Immature natural killer cell (primary cell): Measurements from ENCODE around the gene UBE3B. TPM values are rescaled to one million over a fixed set of nuclear protein-coding genes. Genes with fewer than 3 reads are reported as not detected.
"Not testable (repeated sequence)": the region's sequence is repeated elsewhere in the genome, so short reads cannot be mapped to it uniquely, and the experiment has no call there.

Source experiments
- DNase-seq, 3 donors: peaks; one replicate each; pipeline ENCODE4 v3.0.0; 2022; ENCODE audit warnings: mixed read lengths in 1 of 3
- H3K27ac Mint-ChIP-seq, 6 donors: one replicate each; pipeline ENCODE4 v1.8.0; 2020; ENCODE audit warnings: mixed read lengths in 6 of 6, mild to moderate bottlenecking in 5 of 6, inconsistent platforms in 4 of 6, moderate library complexity in 3 of 6
- H3K27me3 Mint-ChIP-seq, 3 donors: one replicate each; pipeline ENCODE4 v1.8.0; 2020 to 2021; ENCODE audit warnings: low read depth in 3 of 3, mild to moderate bottlenecking in 3 of 3, mixed read lengths in 3 of 3, moderate library complexity in 3 of 3, inconsistent platforms in 1 of 3
- H3K36me3 Mint-ChIP-seq, 3 donors: one replicate each; pipeline ENCODE4 v1.8.0; 2020; ENCODE audit warnings: mixed read lengths in 3 of 3, inconsistent platforms in 2 of 3, mild to moderate bottlenecking in 2 of 3
- H3K4me1 Mint-ChIP-seq, 2 donors: one replicate each; pipeline ENCODE4 v1.8.0; 2020; ENCODE audit warnings: inconsistent platforms in 2 of 2, mild to moderate bottlenecking in 2 of 2, mixed read lengths in 2 of 2, moderate library complexity in 1 of 2
- H3K4me3 Mint-ChIP-seq, 5 donors: one replicate each; pipeline ENCODE4 v1.8.0; 2020; ENCODE audit warnings: mild to moderate bottlenecking in 5 of 5, mixed read lengths in 5 of 5, inconsistent platforms in 3 of 5, moderate library complexity in 3 of 5
- H3K9me3 Mint-ChIP-seq, 6 donors: one replicate each; pipeline ENCODE4 v1.8.0; 2020; ENCODE audit warnings: mild to moderate bottlenecking in 6 of 6, mixed read lengths in 6 of 6, inconsistent platforms in 4 of 6, moderate library complexity in 3 of 6
- polyA plus RNA-seq, 3 donors: library from polyadenylated mRNA; unstranded; fragments of 300-500 nt; fragmentation: Illumina TruSeq; gene quantifications; one replicate each; pipeline ENCODE4 v1.2.3, GENCODE V29; 2021

Gene UBE3B
- polyA plus RNA-seq = 10 to 100 TPM; 25.3 to 41.2 (median 34.2) TPM

GRCh38 chr12:109477185-109477962 is at the start of gene UBE3B, which contains the start of gene KCTD10:
TSS of gene UBE3B (plus strand) at chr12:109477634. CDS start at chr12:109483552, 5,918 bp downstream.
TSS of gene KCTD10 (minus strand) at chr12:109477300. CDS start at chr12:109477262, 38 bp downstream.
- H3K27ac Mint-ChIP-seq = peak within 1 kb of the TSS; percentile 93 to 100 (median 99)
- peak within 1 kb of the TSS; percentile 90 to 97 (median 94) for H3K4me3 Mint-ChIP-seq
- H3K27me3 Mint-ChIP-seq = peaks cover 8 to 12% (median 10%) of the 10 kb centered on the region in 3 donors
- H3K36me3 Mint-ChIP-seq = no peaks in the 10 kb centered on the region
- H3K9me3 Mint-ChIP-seq = no peaks in the 10 kb centered on the region
- H3K4me1 Mint-ChIP-seq = peaks cover 58 to 68% of the 10 kb centered on the region in 2 donors
- peak; percentile 88 to 91 (median 91) for DNase-seq

GRCh38 chr12:109428037-109428629 is 49.3 kb upstream of the UBE3B start:
- no peaks in the 10 kb centered on the region for H3K36me3 Mint-ChIP-seq
- H3K27ac Mint-ChIP-seq = peak overlapping the region in 1 of 6 donors; percentile 22
- peaks cover 8 to 10% of the 10 kb centered on the region in 2 donors for H3K4me1 Mint-ChIP-seq
- peaks cover 0 to 2% (median 0%) of the 10 kb centered on the region in 3 donors for H3K27me3 Mint-ChIP-seq
- H3K4me3 Mint-ChIP-seq = no peak overlapping the region
- H3K9me3 Mint-ChIP-seq = no peaks in the 10 kb centered on the region
- peak; percentile 75 to 79 (median 75) for DNase-seq

GRCh38 chr12:109428804-109429203 is 48.6 kb upstream of the UBE3B start:
- H3K4me3 Mint-ChIP-seq, H3K27ac Mint-ChIP-seq, H3K36me3 Mint-ChIP-seq, H3K27me3 Mint-ChIP-seq, DNase-seq, H3K9me3 Mint-ChIP-seq: not testable (repeated sequence)
- peaks cover 15 to 16% of the 10 kb centered on the region in 2 donors for H3K4me1 Mint-ChIP-seq

- Mint-ChIP-seq H3K4me1 (peaks cover 17 to 24% of the 10 kb centered on the region in 2 donors), H3K36me3 (no peaks in the 10 kb centered on the region), H3K4me3 (no peak overlapping the region), H3K27me3 (no peaks in the 10 kb centered on the region), H3K9me3 (no peaks in the 10 kb centered on the region), H3K27ac (no peak overlapping the region)
- DNase-seq = no peak
Observed at GRCh38 chr12:109430244-109430643, 47.2 kb upstream of the UBE3B start.

GRCh38 chr12:109432431-109432830 is 45.0 kb upstream of the UBE3B start:
- peak overlapping the region in 3 of 5 donors; percentile 52 to 69 (median 67) for H3K4me3 Mint-ChIP-seq
- H3K27me3 Mint-ChIP-seq = no peaks in the 10 kb centered on the region
- H3K36me3 Mint-ChIP-seq = no peaks in the 10 kb centered on the region
- no peaks in the 10 kb centered on the region for H3K9me3 Mint-ChIP-seq
- peaks cover 17 to 25% of the 10 kb centered on the region in 2 donors for H3K4me1 Mint-ChIP-seq
- DNase-seq = no peak
- peak overlapping the region in 5 of 6 donors; percentile 38 to 89 (median 70) for H3K27ac Mint-ChIP-seq

GRCh38 chr12:109432842-109433304 is 44.6 kb upstream of the UBE3B start:
- Mint-ChIP-seq H3K9me3 (no peaks in the 10 kb centered on the region), H3K27ac (peak overlapping the region; percentile 66 to 89 (median 78)), H3K4me1 (peaks cover 17 to 25% of the 10 kb centered on the region in 2 donors), H3K36me3 (no peaks in the 10 kb centered on the region), H3K4me3 (peak overlapping the region; percentile 28 to 69 (median 52)), H3K27me3 (no peaks in the 10 kb centered on the region)
- DNase-seq = peak; percentile 79 to 81 (median 81)

- Mint-ChIP-seq H3K4me3 (peak overlapping the region in 3 of 5 donors; percentile 8 to 67 (median 9)), H3K9me3 (no peaks in the 10 kb centered on the region), H3K36me3 (peaks cover 0 to 3% (median 0%) of the 10 kb centered on the region in 3 donors), H3K4me1 (peaks cover 14 to 25% of the 10 kb centered on the region in 2 donors), H3K27me3 (no peaks in the 10 kb centered on the region), H3K27ac (peak overlapping the region in 5 of 6 donors; percentile 70 to 89 (median 79))
- no peak for DNase-seq
Observed at GRCh38 chr12:109433618-109434017, 43.8 kb upstream of the UBE3B start.

- peaks cover 0 to 3% (median 0%) of the 10 kb centered on the region in 3 donors for H3K36me3 Mint-ChIP-seq
- no peaks in the 10 kb centered on the region for H3K27me3 Mint-ChIP-seq
- H3K9me3 Mint-ChIP-seq = no peaks in the 10 kb centered on the region
- peaks cover 14 to 25% of the 10 kb centered on the region in 2 donors for H3K4me1 Mint-ChIP-seq
- no peak for DNase-seq
- no peak overlapping the region for H3K4me3 Mint-ChIP-seq
- H3K27ac Mint-ChIP-seq = no peak overlapping the region
Observed at GRCh38 chr12:109434582-109434981, 42.9 kb upstream of the UBE3B start.

GRCh38 chr12:109435428-109436187 is 41.8 kb upstream of the UBE3B start:
- Mint-ChIP-seq H3K4me1 (peaks cover 14 to 25% of the 10 kb centered on the region in 2 donors), H3K27ac (no peak overlapping the region), H3K4me3 (no peak overlapping the region), H3K9me3 (no peaks in the 10 kb centered on the region), H3K27me3 (no peaks in the 10 kb centered on the region), H3K36me3 (peaks cover 0 to 3% (median 0%) of the 10 kb centered on the region in 3 donors)
- no peak for DNase-seq

- no peak for DNase-seq
- H3K27ac Mint-ChIP-seq = no peak overlapping the region
- H3K9me3 Mint-ChIP-seq = no peaks in the 10 kb centered on the region
- H3K4me3 Mint-ChIP-seq = no peak overlapping the region
- peaks cover 0 to 3% (median 0%) of the 10 kb centered on the region in 3 donors for H3K36me3 Mint-ChIP-seq
- H3K4me1 Mint-ChIP-seq = peaks cover 14 to 25% of the 10 kb centered on the region in 2 donors
- no peaks in the 10 kb centered on the region for H3K27me3 Mint-ChIP-seq
Observed at GRCh38 chr12:109436188-109436560, 41.3 kb upstream of the UBE3B start.

- H3K9me3 Mint-ChIP-seq = no peaks in the 10 kb centered on the region
- no peak for DNase-seq
- H3K36me3 Mint-ChIP-seq = peaks cover 0 to 5% (median 4%) of the 10 kb centered on the region in 3 donors
- H3K27ac Mint-ChIP-seq = peak overlapping the region in 1 of 6 donors; percentile 35
- H3K27me3 Mint-ChIP-seq = no peaks in the 10 kb centered on the region
- H3K4me1 Mint-ChIP-seq = peaks cover 9 to 24% of the 10 kb centered on the region in 2 donors
- no peak overlapping the region for H3K4me3 Mint-ChIP-seq
Observed at GRCh38 chr12:109439181-109439580, 38.3 kb upstream of the UBE3B start.

- Mint-ChIP-seq H3K4me1 (peaks cover 16 to 27% of the 10 kb centered on the region in 2 donors), H3K27ac (peak overlapping the region in 1 of 6 donors; percentile 20), H3K36me3 (peaks cover 4 to 12% (median 11%) of the 10 kb centered on the region in 3 donors)
- not testable (repeated sequence) for DNase-seq, H3K4me3 Mint-ChIP-seq, H3K27me3 Mint-ChIP-seq, H3K9me3 Mint-ChIP-seq
Observed at GRCh38 chr12:109439951-109440350, 37.5 kb upstream of the UBE3B start.

GRCh38 chr12:109440851-109441490 is 36.5 kb upstream of the UBE3B start:
- Mint-ChIP-seq H3K27ac (peak overlapping the region in 3 of 6 donors; percentile 8 to 34 (median 15)), H3K36me3 (peaks cover 8 to 22% (median 11%) of the 10 kb centered on the region in 3 donors), H3K27me3 (no peaks in the 10 kb centered on the region), H3K4me1 (peaks cover 26 to 34% of the 10 kb centered on the region in 2 donors), H3K4me3 (no peak overlapping the region), H3K9me3 (no peaks in the 10 kb centered on the region)
- no peak for DNase-seq
